GM13977 (cell line): ENCODE results near the gene SEH1L.

Experiments
- DNase-seq: peaks from one replicate; pipeline ENCODE4 v3.0.0; 2012; ENCODE audit warnings: low spot score
- CTCF ChIP-seq: IDR thresholded peaks from 2 replicates; pipeline ENCODE4 v1.5.1; 2012; ENCODE audit warnings: mild to moderate bottlenecking, control low read depth; ENCODE audit not compliant: insufficient read depth; ENCODE audit errors: extremely low read depth, missing control alignments
- in situ Hi-C: fragments of 300-500 bp; cut with MboI; formaldehyde crosslinking; loops from one replicate; pipeline ENCODE4 v1.12.0; 2022; ENCODE audit warnings: low sequenced_read_pairs, low pct_unique_long_range_greater_than_20kb, mixed read lengths, inconsistent platforms; ENCODE audit not compliant: unreplicated experiment

SEH1L gene

GRCh38 chr18:13026583-13027270 is 78.9 kb downstream of the SEH1L start:
- in situ Hi-C loops: no loop called here
- no peak for TF ChIP-seq CTCF
- no peak for DNase-seq

- in situ Hi-C loops: no loop called here
- no peak for TF ChIP-seq CTCF
Observed at GRCh38 chr18:13028869-13029268, 81.1 kb downstream of the SEH1L start.

GRCh38 chr18:13032173-13032572 is 84.4 kb downstream of the SEH1L start:
- DNase-seq: no peak
- in situ Hi-C loops: no loop called here
- TF ChIP-seq CTCF: no peak

More at GRCh38 chr18:13028869-13029268, 81.1 kb downstream of the SEH1L start:
- no peak for DNase-seq

GRCh38 chr18:13035249-13035914 is 87.6 kb downstream of the SEH1L start:
- no peak for TF ChIP-seq CTCF
- in situ Hi-C loops: no loop called here
- DNase-seq: no peak

- DNase-seq: no peak
- no peak for TF ChIP-seq CTCF
- in situ Hi-C loops: no loop called here
Observed at GRCh38 chr18:13036622-13037320, 89.0 kb downstream of the SEH1L start.
